ENCODE measurements around the gene LRP6. TPM values are rescaled to one million over a fixed set of nuclear protein-coding genes. Genes with fewer than 3 reads are reported as not detected.

The LRP6 gene
- total and polyA plus RNA-seq, 10 of the 15 experiments (the other 5 are each of a cell fraction or from before 2014, with no cell fraction given), result 1.5 to 14.9 (median 6.1) TPM

DNA sequence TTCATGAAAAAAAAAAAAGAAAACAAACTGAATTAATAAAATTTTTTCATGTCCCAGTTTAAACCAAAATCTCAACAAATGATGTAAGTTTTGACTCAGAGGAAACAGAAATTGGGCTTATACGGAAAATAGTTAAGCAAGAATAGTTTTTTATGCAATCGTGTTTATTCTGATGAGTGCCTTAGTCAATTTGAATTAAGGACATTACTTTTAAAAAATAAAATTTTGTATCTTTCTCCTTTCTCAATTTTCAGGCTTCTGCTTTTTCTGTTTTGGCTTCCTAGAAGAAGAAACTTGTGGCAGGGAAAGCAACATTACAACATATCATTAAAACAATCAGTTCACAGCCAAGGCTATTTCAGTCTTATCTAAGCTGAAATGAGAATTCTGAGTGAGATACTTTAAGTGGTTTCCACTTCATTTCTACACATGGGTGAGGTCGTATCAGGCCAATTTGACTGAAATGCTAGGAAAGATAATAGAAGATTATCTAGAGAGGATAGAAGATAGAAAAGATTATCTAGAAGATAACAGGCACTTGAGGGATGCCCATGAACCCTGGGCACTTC is 143.7 kb downstream of the LRP6 start:
- H2AFZ ChIP-seq (ENCODE audit: control insufficient read depth, low read depth, low read length), result no peak overlapping the region
- no TSS peak for BruUV-seq (replicated peaks)
- H3K27ac ChIP-seq (ENCODE audit: control insufficient read depth, insufficient read depth), result no peak overlapping the region
- ChIA-PET CTCF (no interaction called here), SMC1A (ENCODE audit: uncharacterized antibody, unreplicated experiment) (interaction anchor here (1.4 kb wide), 1 partner anchor 9 kb away, joined by 3 read pairs; no protein-coding TSS in a partner anchor), POLR2A (no interaction called here), RAD21 (ENCODE audit: unreplicated experiment) (no interaction called here)
- 77% methylated on average over 3 of the region's 3 CpGs for WGBS (ENCODE audit: insufficient coverage, insufficient replicate concordance, low lambda C conversion rate, missing lambda C conversion rate)
- H3K4me1 ChIP-seq (ENCODE audit: control insufficient read depth, insufficient read depth, low read length), result no peaks in the 10 kb centered on the region
- in situ Hi-C loops (cut with MboI), result no loop called here
- no peaks in the 10 kb centered on the region for H3K79me2 ChIP-seq (ENCODE audit: control insufficient read depth, insufficient read depth, low read length)
- FAIRE-seq, result no peak
- TF ChIP-seq KLF5 (IDR thresholded peaks at IDR 0.05; ENCODE audit: partially characterized antibody), result no peak
- TF ChIP-seq NFYB (IDR thresholded peaks at IDR 0.05; ENCODE audit: insufficient read depth, low read depth, low read length), result no peak
- no peak for TF ChIP-seq TCF7 (IDR thresholded peaks at IDR 0.05; ENCODE audit: borderline replicate concordance)
- no peak for TF ChIP-seq MTA3 (IDR thresholded peaks at IDR 0.05; ENCODE audit: borderline replicate concordance, low read length)
- no peak for TF ChIP-seq MEF2B (IDR thresholded peaks at IDR 0.05; ENCODE audit: partially characterized antibody, poor library complexity, severe bottlenecking)
- no peak for TF ChIP-seq RCOR1 (conservative IDR thresholded peaks at IDR 0.05; ENCODE audit: low read depth, low read length)
- TF ChIP-seq CBX5 (IDR thresholded peaks at IDR 0.05; ENCODE audit: low read depth), result no peak
- no peak for TF ChIP-seq SMC3 (IDR thresholded peaks at IDR 0.05; ENCODE audit: borderline replicate concordance, low read length)
- TF ChIP-seq ZNF24 (IDR thresholded peaks at IDR 0.05), result no peak
- no peak for TF ChIP-seq NR2C1 (IDR thresholded peaks at IDR 0.05)
- TF ChIP-seq, protein P1, sequence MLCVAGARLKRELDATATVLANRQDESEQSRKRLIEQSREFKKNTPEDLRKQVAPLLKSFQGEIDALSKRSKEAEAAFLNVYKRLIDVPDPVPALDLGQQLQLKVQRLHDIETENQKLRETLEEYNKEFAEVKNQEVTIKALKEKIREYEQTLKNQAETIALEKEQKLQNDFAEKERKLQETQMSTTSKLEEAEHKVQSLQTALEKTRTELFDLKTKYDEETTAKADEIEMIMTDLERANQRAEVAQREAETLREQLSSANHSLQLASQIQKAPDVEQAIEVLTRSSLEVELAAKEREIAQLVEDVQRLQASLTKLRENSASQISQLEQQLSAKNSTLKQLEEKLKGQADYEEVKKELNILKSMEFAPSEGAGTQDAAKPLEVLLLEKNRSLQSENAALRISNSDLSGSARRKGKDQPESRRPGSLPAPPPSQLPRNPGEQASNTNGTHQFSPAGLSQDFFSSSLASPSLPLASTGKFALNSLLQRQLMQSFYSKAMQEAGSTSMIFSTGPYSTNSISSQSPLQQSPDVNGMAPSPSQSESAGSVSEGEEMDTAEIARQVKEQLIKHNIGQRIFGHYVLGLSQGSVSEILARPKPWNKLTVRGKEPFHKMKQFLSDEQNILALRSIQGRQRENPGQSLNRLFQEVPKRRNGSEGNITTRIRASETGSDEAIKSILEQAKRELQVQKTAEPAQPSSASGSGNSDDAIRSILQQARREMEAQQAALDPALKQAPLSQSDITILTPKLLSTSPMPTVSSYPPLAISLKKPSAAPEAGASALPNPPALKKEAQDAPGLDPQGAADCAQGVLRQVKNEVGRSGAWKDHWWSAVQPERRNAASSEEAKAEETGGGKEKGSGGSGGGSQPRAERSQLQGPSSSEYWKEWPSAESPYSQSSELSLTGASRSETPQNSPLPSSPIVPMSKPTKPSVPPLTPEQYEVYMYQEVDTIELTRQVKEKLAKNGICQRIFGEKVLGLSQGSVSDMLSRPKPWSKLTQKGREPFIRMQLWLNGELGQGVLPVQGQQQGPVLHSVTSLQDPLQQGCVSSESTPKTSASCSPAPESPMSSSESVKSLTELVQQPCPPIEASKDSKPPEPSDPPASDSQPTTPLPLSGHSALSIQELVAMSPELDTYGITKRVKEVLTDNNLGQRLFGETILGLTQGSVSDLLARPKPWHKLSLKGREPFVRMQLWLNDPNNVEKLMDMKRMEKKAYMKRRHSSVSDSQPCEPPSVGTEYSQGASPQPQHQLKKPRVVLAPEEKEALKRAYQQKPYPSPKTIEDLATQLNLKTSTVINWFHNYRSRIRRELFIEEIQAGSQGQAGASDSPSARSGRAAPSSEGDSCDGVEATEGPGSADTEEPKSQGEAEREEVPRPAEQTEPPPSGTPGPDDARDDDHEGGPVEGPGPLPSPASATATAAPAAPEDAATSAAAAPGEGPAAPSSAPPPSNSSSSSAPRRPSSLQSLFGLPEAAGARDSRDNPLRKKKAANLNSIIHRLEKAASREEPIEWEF (IDR thresholded peaks at IDR 0.05; ENCODE audit: insufficient replicate concordance, low read depth, low read length), result no peak
- no peak overlapping the region for H3K9ac ChIP-seq (ENCODE audit: control insufficient read depth, insufficient read depth, low read length)
- intact Hi-C loops (cut with micrococcal nuclease; ENCODE audit: unreplicated experiment), result no loop called here
- H3K36me3 ChIP-seq (ENCODE audit: control insufficient read depth in 2 of 2, insufficient read depth in 2 of 2, low read length in 1 of 2), result peaks cover 0 to 7% of the 10 kb centered on the region in 2 experiments; a peak in 3 of 4 replicates
- H4K20me1 ChIP-seq (ENCODE audit: control insufficient read depth, insufficient read depth), result no peaks in the 10 kb centered on the region
- H3K4me2 ChIP-seq (ENCODE audit: control insufficient read depth, insufficient read depth), result no peak overlapping the region
- no peak for DNase-seq (ENCODE audit: low read depth, low spot score)
- H3K9me3 ChIP-seq (replicated peaks; ENCODE audit: control insufficient read depth, insufficient read depth, low read length), result no peaks in the 10 kb centered on the region
- no peak overlapping the region for H3K4me3 ChIP-seq
- ATAC-seq, result no peak
- no peaks in the 10 kb centered on the region for H3K27me3 ChIP-seq (replicated peaks in 1 of 2; ENCODE audit: control insufficient read depth in 2 of 2, insufficient read depth in 2 of 2, low read length in 1 of 2)

Data from GM12878 (cell line).